ENCODE measurements around the gene MBTPS1. TPM values are rescaled to one million over a fixed set of nuclear protein-coding genes. Genes with fewer than 3 reads are reported as not detected.

MBTPS1 gene
- total RNA-seq, 3 donors from 2014 or later (not counting 1 experiment from before 2014, with no cell fraction given): 85.2 to 124 (median 113) TPM

GRCh38 chr16:84004442-84004841 is 112.3 kb downstream of the MBTPS1 start:
- H3K36me3 Mint-ChIP-seq: no peaks in the 10 kb centered on the region
- Histone ChIP-seq H3K36me3 (ENCODE audit: control insufficient read depth, insufficient read depth, low read length) (no peaks in the 10 kb centered on the region), H3K9me3 (ENCODE audit: control insufficient read depth, insufficient read depth, low read length) (no peaks in the 10 kb centered on the region), H3K27ac (ENCODE audit: low read length) (no peak overlapping the region), H3K4me3 (ENCODE audit: low read length) (no peak overlapping the region), H3K4me1 (ENCODE audit: control insufficient read depth, insufficient read depth, low read length) (no peaks in the 10 kb centered on the region), H3K27me3 (ENCODE audit: control insufficient read depth, insufficient read depth, low read length) (no peaks in the 10 kb centered on the region)
- no peaks in the 10 kb centered on the region for H3K9me3 Mint-ChIP-seq
- no peak overlapping the region for H3K27ac Mint-ChIP-seq
- H3K4me1 Mint-ChIP-seq: no peaks in the 10 kb centered on the region
- peaks cover 0 to 2% of the 10 kb centered on the region in 2 donors for H3K27me3 Mint-ChIP-seq (ENCODE audit: low read depth in 2 of 2)
- WGBS (ENCODE audit: insufficient coverage): 82% methylated on average over 7 of the region's 7 CpGs
- no peak overlapping the region for H3K4me3 Mint-ChIP-seq
- ATAC-seq (no peak), DNase-seq (no peak)
- no peak for TF ChIP-seq CTCF (IDR thresholded peaks at IDR 0.05)
- intact Hi-C loops (cut with micrococcal nuclease): no loop called here

Other genes with a start within 250 kb of the MBTPS1 start
- gene MLYCD, start 217.8 kb downstream of the MBTPS1 start, total RNA-seq: 10 to 100 TPM in 2 of 3 donors, 1 to 10 TPM in 1; 8.5 to 13.2 (median 11.9) TPM
- 1 to 10 TPM; 3.9 to 4.1 (median 4.0) TPM for gene OSGIN1, start 163.7 kb downstream of the MBTPS1 start, total RNA-seq
- under 1 TPM in 1 of 3 donors, not detected in 2; 0.75 TPM for gene NECAB2, start 148.7 kb downstream of the MBTPS1 start, total RNA-seq
- gene SLC38A8, start 74.1 kb downstream of the MBTPS1 start, total RNA-seq: not detected
- gene HSDL1, start 28.2 kb upstream of the MBTPS1 start, total RNA-seq: 10 to 100 TPM; 11.2 to 15.3 (median 13.5) TPM
- gene DNAAF1, start 28.4 kb upstream of the MBTPS1 start, total RNA-seq: 1 to 10 TPM in 1 of 3 donors, under 1 TPM in 2; 0.43 to 2.9 (median 0.95) TPM
- gene TAF1C, start 70.1 kb upstream of the MBTPS1 start, total RNA-seq: 10 to 100 TPM; 89.0 to 97.7 (median 91.9) TPM
- gene ADAD2, start 74.2 kb upstream of the MBTPS1 start, total RNA-seq: not detected
- not detected for gene KCNG4, start 123.1 kb upstream of the MBTPS1 start, total RNA-seq
- gene WFDC1, start 177.9 kb upstream of the MBTPS1 start, total RNA-seq: not detected

Measured in natural killer cell (primary cell).